ENCODE data around the gene AKT2.

The AKT2 gene

GRCh38 chr19:40273469-40274360 lies 11.4 kb downstream of the AKT2 start:
- DNase-seq = no peak

- DNase-seq = no peak
Measured at GRCh38 chr19:40272261-40272660, 12.9 kb downstream of the AKT2 start.

- DNase-seq = no peak
Measured at GRCh38 chr19:40271706-40272105, 13.4 kb downstream of the AKT2 start.

GRCh38 chr19:40270362-40271089 lies 14.6 kb downstream of the AKT2 start:
- no peak for DNase-seq

GRCh38 chr19:40269216-40269940 lies 15.8 kb downstream of the AKT2 start:
- DNase-seq = no peak

GRCh38 chr19:40267601-40267997 lies 17.5 kb downstream of the AKT2 start:
- no peak for DNase-seq

GRCh38 chr19:40266912-40267600 lies 18.1 kb downstream of the AKT2 start:
- DNase-seq = no peak

GRCh38 chr19:40266119-40266518 lies 19.0 kb downstream of the AKT2 start:
- DNase-seq = no peak

- no peak for DNase-seq
Measured at GRCh38 chr19:40265763-40266099, 19.4 kb downstream of the AKT2 start.

GRCh38 chr19:40265055-40265762 lies 19.9 kb downstream of the AKT2 start:
- DNase-seq = no peak

GRCh38 chr19:40264314-40265054 lies 20.7 kb downstream of the AKT2 start:
- DNase-seq = no peak

GRCh38 chr19:40263440-40264313 lies 21.5 kb downstream of the AKT2 start:
- no peak for DNase-seq

GRCh38 chr19:40262422-40262821 lies 22.7 kb downstream of the AKT2 start:
- no peak for DNase-seq

- DNase-seq = peak; percentile 5 to 59 (median 55)
Measured at GRCh38 chr19:40261631-40262030, 23.5 kb downstream of the AKT2 start.

- no peak for DNase-seq
Measured at GRCh38 chr19:40257096-40257517, 28.0 kb downstream of the AKT2 start.

GRCh38 chr19:40256512-40256911 lies 28.6 kb downstream of the AKT2 start:
- DNase-seq = no peak

GRCh38 chr19:40255619-40256166 lies 29.5 kb downstream of the AKT2 start:
- DNase-seq = no peak

- DNase-seq = no peak
Measured at GRCh38 chr19:40254714-40255418, 30.3 kb downstream of the AKT2 start.

- no peak for DNase-seq
Measured at GRCh38 chr19:40253611-40254092, 31.5 kb downstream of the AKT2 start.
